ENCODE data around the gene OPCML. TPM values are rescaled to one million over a fixed set of nuclear protein-coding genes. Genes with fewer than 3 reads are reported as not detected.

OPCML gene
- total and polyA plus RNA-seq, 7 experiments from 2014 or later, result not detected

- POLR2A ChIA-PET, result no interaction called here
- DNase-seq (no peak), ATAC-seq (no peak)
- CTCF ChIA-PET, result interaction anchor here (0.7 kb wide), 1 partner anchor 556 kb away, joined by 3 read pairs; no protein-coding TSS in a partner anchor
- Mint-ChIP-seq H3K9me3 (peaks cover 0 to 24% (median 2%) of the 10 kb centered on the region in 11 donors), H3K27me3 (peaks cover 0 to 6% (median 0%) of the 10 kb centered on the region in 5 donors), H3K36me3 (no peaks in the 10 kb centered on the region), H3K27ac (no peak overlapping the region), H3K4me3 (no peak overlapping the region), H3K4me1 (no peaks in the 10 kb centered on the region)
- H3K9me3 ChIP-seq (ENCODE audit: control insufficient read depth in 2 of 3, low read length in 3 of 3), result no peaks in the 10 kb centered on the region
- H3K4me3 ChIP-seq (ENCODE audit: low read length), result no peak overlapping the region
- no peak overlapping the region for H3K27ac ChIP-seq (ENCODE audit: low read depth, low read length)
- H3K36me3 ChIP-seq (ENCODE audit: control insufficient read depth in 2 of 3, insufficient read depth in 3 of 3, low read length in 3 of 3), result no peaks in the 10 kb centered on the region
- H3K4me1 ChIP-seq (ENCODE audit: control insufficient read depth in 2 of 2, insufficient read depth in 2 of 2, low read length in 2 of 2), result no peaks in the 10 kb centered on the region
- intact Hi-C loops (cut with micrococcal nuclease), result no loop called here
- H3K27me3 ChIP-seq (ENCODE audit: control insufficient read depth in 2 of 2, insufficient read depth in 2 of 2, low read length in 2 of 2), result no peaks in the 10 kb centered on the region
These were observed 1166.7 kb downstream of the OPCML start for GRCh38 chr11:132365650-132366049.

Measured in naive thymus-derived CD4-positive, alpha-beta T cell (primary cell).